Tibial nerve (tissue), 3 donors: ENCODE data around the gene BRSK1.

Experiments used
- POLR2A ChIP-seq, 2 donors: fragments of 450-650 bp; IDR thresholded peaks; one replicate each; pipeline ENCODE4 v1.6.1; 2017; ENCODE audit warnings: antibody characterized with exemption in 2 of 2, mild to moderate bottlenecking in 2 of 2, moderate library complexity in 2 of 2
- TF ChIP-seq, protein P1 (sequence below), 5 experiments: fragments of 200-600 bp in 3 of 5; fragments of 450-650 bp in 2 of 5; sonication (generic) in 3 of 5; IDR thresholded peaks; one replicate each; pipeline ENCODE4 v1.5.1; 2016 to 2019; ENCODE audit warnings: antibody characterized with exemption in 5 of 5, mild to moderate bottlenecking in 3 of 5, moderate library complexity in 2 of 5

DNA sequence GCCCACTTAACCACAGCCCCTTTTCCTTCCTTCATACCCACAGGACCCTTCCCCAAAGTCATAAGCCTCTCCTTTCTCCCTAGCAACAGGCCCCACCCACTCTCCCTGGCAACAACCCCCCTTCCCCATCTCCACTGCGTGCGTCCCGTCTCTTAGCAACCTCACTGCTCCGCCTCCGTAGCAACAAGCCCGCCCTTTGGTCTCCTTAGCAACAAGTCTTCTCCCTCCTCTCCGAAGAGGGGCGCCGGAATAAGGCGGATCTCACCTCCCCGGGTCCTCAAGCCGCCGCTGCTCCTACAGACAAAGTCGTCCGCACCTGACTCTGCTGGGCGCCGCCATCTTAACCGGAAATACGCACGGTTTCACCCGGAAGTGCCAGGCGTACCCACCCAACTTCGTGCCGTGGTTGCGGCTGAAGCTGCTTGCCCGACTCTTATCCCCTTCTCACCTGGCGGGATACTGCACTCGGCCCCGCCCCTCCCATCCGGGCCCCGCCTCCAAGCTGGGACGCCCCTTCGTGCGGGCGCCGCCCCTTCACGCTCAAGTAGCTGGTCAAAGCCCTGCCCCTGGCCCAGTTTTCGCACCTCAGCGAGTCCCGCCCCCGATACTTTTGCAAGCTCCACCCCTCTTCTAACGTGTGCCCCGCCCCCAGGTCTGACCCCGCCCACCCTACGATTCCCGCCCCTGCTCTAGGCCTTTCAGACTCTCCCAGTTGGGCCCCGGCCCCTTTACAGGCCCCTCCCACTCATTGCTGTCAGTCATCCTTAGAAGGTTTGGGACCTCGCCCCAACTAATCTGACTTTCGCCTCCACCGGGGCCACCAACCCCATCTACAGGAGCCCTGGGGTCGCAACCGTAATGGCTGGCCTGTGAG, 3.8 kb upstream of the BRSK1 start, which contains the start of gene HSPBP1:
- TF ChIP-seq, protein P1, sequence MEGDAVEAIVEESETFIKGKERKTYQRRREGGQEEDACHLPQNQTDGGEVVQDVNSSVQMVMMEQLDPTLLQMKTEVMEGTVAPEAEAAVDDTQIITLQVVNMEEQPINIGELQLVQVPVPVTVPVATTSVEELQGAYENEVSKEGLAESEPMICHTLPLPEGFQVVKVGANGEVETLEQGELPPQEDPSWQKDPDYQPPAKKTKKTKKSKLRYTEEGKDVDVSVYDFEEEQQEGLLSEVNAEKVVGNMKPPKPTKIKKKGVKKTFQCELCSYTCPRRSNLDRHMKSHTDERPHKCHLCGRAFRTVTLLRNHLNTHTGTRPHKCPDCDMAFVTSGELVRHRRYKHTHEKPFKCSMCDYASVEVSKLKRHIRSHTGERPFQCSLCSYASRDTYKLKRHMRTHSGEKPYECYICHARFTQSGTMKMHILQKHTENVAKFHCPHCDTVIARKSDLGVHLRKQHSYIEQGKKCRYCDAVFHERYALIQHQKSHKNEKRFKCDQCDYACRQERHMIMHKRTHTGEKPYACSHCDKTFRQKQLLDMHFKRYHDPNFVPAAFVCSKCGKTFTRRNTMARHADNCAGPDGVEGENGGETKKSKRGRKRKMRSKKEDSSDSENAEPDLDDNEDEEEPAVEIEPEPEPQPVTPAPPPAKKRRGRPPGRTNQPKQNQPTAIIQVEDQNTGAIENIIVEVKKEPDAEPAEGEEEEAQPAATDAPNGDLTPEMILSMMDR (IDR thresholded peaks at IDR 0.05) = peak in 1 of 5 experiments; percentile 20
- peak in 1 of 2 donors; percentile 30 for TF ChIP-seq POLR2A (IDR thresholded peaks at IDR 0.05)
